ENCODE measurements around the gene FCER2. TPM values are rescaled to one million over a fixed set of nuclear protein-coding genes. Genes with fewer than 3 reads are reported as not detected.

FCER2 gene
- polyA plus RNA-seq, 1 experiment, result not detected

DNA sequence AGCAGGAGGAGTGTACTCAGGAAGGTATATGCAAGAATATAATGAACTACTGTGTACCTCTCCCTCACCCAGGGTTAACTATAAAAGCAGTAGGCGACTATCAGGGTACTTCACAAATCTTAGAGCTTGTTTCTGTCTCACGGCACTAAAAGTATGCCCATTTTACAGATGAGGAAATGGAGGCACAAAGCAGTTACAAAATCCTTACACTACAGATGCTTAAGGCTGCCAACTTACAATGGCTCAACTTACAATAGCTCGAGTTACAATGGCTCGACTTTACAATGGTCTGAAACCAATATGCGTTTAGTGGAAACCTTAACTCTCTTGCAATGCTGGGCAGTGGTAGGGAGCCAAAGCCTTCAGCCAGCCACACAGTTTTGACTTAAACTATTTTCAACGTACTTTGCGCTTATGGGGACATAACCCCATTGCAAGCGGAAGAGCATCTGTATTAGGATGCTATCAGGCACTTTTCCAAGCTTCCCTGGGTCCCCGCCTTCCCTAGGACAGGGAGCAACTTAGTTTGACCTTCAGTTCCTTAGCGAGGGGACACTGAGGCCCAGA is 4.1 kb downstream of the FCER2 start:
- H3K27me3 ChIP-seq (ENCODE audit: control insufficient read depth, insufficient read depth, low read length), result peaks cover 4% of the 10 kb centered on the region
- TF ChIP-seq, protein P1, sequence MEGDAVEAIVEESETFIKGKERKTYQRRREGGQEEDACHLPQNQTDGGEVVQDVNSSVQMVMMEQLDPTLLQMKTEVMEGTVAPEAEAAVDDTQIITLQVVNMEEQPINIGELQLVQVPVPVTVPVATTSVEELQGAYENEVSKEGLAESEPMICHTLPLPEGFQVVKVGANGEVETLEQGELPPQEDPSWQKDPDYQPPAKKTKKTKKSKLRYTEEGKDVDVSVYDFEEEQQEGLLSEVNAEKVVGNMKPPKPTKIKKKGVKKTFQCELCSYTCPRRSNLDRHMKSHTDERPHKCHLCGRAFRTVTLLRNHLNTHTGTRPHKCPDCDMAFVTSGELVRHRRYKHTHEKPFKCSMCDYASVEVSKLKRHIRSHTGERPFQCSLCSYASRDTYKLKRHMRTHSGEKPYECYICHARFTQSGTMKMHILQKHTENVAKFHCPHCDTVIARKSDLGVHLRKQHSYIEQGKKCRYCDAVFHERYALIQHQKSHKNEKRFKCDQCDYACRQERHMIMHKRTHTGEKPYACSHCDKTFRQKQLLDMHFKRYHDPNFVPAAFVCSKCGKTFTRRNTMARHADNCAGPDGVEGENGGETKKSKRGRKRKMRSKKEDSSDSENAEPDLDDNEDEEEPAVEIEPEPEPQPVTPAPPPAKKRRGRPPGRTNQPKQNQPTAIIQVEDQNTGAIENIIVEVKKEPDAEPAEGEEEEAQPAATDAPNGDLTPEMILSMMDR (IDR thresholded peaks at IDR 0.05; ENCODE audit: low read depth, low read length), result no peak
- no peak for DNase-seq (ENCODE audit: low read depth, low spot score)
- POLR2A ChIA-PET, result no interaction called here
- no peak overlapping the region for H3K27ac ChIP-seq (ENCODE audit: low read depth, low read length)
- no peak overlapping the region for H3K4me3 ChIP-seq (ENCODE audit: low read depth, low read length)
- no peaks in the 10 kb centered on the region for H3K9me3 ChIP-seq (ENCODE audit: control insufficient read depth, insufficient read depth, low read length)
- CTCF ChIA-PET, result interaction anchor here (2.7 kb wide), 1 partner anchor 17 kb away, joined by 13 read pairs; the partner anchor contains the start of gene TRAPPC5

DNA sequence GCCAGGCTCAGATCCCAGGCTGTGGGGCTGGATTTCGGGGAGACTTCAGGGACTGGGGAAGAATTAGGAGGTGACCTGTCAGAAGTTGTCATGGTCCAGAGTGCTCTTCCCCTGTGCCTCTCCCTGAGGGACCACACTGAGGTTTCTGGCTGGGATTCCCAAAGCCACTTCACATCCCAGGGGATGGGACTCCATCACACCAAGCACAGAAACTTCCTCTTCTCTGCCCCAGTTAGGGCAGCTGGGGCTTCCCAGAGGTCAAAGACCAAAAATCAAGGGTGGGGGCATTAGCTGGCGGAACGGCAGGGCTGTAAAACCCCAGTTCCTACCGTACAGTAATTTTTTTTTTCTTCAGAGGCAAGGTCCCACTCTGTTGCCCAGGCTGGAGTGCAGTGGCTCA is 7.4 kb downstream of the FCER2 start:
- POLR2A ChIA-PET, result no interaction called here

GRCh38 chr19:7692417-7693088 is 9.4 kb downstream of the FCER2 start:
- CTCF ChIA-PET, result no interaction called here
- Histone ChIP-seq H3K27me3 (ENCODE audit: control insufficient read depth, insufficient read depth, low read length) (no peaks in the 10 kb centered on the region), H3K4me3 (ENCODE audit: low read depth, low read length) (no peak overlapping the region), H3K27ac (ENCODE audit: low read depth, low read length) (no peak overlapping the region), H3K9me3 (ENCODE audit: control insufficient read depth, insufficient read depth, low read length) (peaks cover 5% of the 10 kb centered on the region; the same call in 1 of the 2 replicates)
- TF ChIP-seq, protein P1 (IDR thresholded peaks at IDR 0.05; ENCODE audit: low read depth, low read length), result no peak
- no peak for DNase-seq (ENCODE audit: low read depth, low spot score)
- POLR2A ChIA-PET, result no interaction called here

More for the DNA sequence above, 7.4 kb downstream of the FCER2 start:
- H3K9me3 ChIP-seq (ENCODE audit: control insufficient read depth, insufficient read depth, low read length), result peaks cover 5% of the 10 kb centered on the region; the same call in 1 of the 2 replicates
- TF ChIP-seq, protein P1 (IDR thresholded peaks at IDR 0.05; ENCODE audit: low read depth, low read length), result no peak
- H3K4me3 ChIP-seq (ENCODE audit: low read depth, low read length), result no peak overlapping the region
- H3K27ac ChIP-seq (ENCODE audit: low read depth, low read length), result no peak overlapping the region
- peaks cover 4% of the 10 kb centered on the region for H3K27me3 ChIP-seq (ENCODE audit: control insufficient read depth, insufficient read depth, low read length)
- CTCF ChIA-PET, result no interaction called here
- no peak for DNase-seq (ENCODE audit: low read depth, low spot score)

DNA sequence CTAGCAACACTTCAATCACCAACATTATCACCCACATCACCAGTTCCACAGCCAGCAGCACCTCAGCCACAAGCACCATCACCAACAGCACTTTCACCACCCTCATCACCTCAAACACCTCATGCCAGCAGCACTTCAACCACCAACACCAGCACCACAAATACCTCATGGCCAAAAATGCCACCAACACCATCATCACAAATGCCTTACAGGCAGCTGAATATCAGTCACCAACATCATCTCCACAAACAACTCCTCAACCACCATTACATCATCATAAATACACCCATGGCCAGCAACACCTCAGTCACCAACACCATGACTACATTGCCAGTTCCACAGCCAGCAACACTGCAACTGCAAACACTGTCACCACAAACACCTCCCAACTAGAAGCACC is 10.4 kb downstream of the FCER2 start:
- no peaks in the 10 kb centered on the region for H3K27me3 ChIP-seq (ENCODE audit: control insufficient read depth, insufficient read depth, low read length)
- TF ChIP-seq, protein P1 (IDR thresholded peaks at IDR 0.05; ENCODE audit: low read depth, low read length), result no peak

GRCh38 chr19:7690779-7691258 is 11.1 kb downstream of the FCER2 start:
- Histone ChIP-seq H3K9me3 (ENCODE audit: control insufficient read depth, insufficient read depth, low read length) (peaks cover 5% of the 10 kb centered on the region; the same call in 1 of the 2 replicates), H3K27me3 (ENCODE audit: control insufficient read depth, insufficient read depth, low read length) (no peaks in the 10 kb centered on the region), H3K27ac (ENCODE audit: low read depth, low read length) (no peak overlapping the region), H3K4me3 (ENCODE audit: low read depth, low read length) (no peak overlapping the region)
- CTCF ChIA-PET, result no interaction called here
- POLR2A ChIA-PET, result no interaction called here
- no peak for DNase-seq (ENCODE audit: low read depth, low spot score)
- TF ChIP-seq, protein P1 (IDR thresholded peaks at IDR 0.05; ENCODE audit: low read depth, low read length), result no peak

More for the DNA sequence above, 10.4 kb downstream of the FCER2 start:
- CTCF ChIA-PET, result no interaction called here
- POLR2A ChIA-PET, result no interaction called here
- Histone ChIP-seq H3K4me3 (ENCODE audit: low read depth, low read length) (no peak overlapping the region), H3K9me3 (ENCODE audit: control insufficient read depth, insufficient read depth, low read length) (peaks cover 5% of the 10 kb centered on the region; the same call in 1 of the 2 replicates), H3K27ac (ENCODE audit: low read depth, low read length) (no peak overlapping the region)
- no peak for DNase-seq (ENCODE audit: low read depth, low spot score)
